ENCODE measurements around the gene EVC2. TPM values are rescaled to one million over a fixed set of nuclear protein-coding genes. Genes with fewer than 3 reads are reported as not detected.

EVC2 gene
- total RNA-seq, 1 experiment from 2014 or later, result not detected

DNA sequence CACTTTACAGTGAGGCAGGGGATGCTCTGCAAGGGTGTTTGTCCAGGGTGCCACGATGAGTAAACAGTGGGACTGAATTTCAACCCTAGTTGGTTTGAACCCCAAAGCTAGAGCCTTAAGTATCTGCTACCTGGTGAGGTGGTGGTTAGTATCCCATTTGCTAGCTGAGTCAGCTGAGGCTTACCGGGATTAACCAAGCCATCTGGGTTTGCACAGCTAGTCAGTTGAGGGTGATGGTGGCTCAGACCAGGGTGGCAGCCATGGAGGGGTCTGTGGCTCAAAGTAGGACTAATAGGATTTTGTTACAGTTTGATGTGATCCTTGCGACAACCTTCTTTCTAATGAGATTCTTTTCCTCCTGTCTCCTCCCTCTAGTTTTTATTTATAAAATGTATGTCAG lies 4.6 kb upstream of the EVC2 start:
- CTCF ChIA-PET, result interaction anchor here (0.7 kb wide), 1 partner anchor 70 kb away, joined by 11 read pairs; no protein-coding TSS in a partner anchor
- 0 out of 2 replicates have a peak, but pooled peaks cover 5% of the 10 kb centered on the region for H3K9me3 ChIP-seq (ENCODE audit: control insufficient read depth, insufficient read depth, low read depth, low read length)
- peaks cover 9% of the 10 kb centered on the region for H3K4me1 ChIP-seq (ENCODE audit: control insufficient read depth, insufficient read depth, low read length)
- DNase-seq (ENCODE audit: low read depth, low spot score) (no peak), ATAC-seq (no peak)
- in situ Hi-C loops (cut with HindIII; ENCODE audit: low pct_unique_long_range_greater_than_20kb, low sequenced_read_pairs) (no loop called here), intact Hi-C loops (cut with micrococcal nuclease; ENCODE audit: unreplicated experiment) (no loop called here)
- no peaks in the 10 kb centered on the region for H3K36me3 ChIP-seq (ENCODE audit: control insufficient read depth, insufficient read depth, low read length)
- TF ChIP-seq, protein P1, sequence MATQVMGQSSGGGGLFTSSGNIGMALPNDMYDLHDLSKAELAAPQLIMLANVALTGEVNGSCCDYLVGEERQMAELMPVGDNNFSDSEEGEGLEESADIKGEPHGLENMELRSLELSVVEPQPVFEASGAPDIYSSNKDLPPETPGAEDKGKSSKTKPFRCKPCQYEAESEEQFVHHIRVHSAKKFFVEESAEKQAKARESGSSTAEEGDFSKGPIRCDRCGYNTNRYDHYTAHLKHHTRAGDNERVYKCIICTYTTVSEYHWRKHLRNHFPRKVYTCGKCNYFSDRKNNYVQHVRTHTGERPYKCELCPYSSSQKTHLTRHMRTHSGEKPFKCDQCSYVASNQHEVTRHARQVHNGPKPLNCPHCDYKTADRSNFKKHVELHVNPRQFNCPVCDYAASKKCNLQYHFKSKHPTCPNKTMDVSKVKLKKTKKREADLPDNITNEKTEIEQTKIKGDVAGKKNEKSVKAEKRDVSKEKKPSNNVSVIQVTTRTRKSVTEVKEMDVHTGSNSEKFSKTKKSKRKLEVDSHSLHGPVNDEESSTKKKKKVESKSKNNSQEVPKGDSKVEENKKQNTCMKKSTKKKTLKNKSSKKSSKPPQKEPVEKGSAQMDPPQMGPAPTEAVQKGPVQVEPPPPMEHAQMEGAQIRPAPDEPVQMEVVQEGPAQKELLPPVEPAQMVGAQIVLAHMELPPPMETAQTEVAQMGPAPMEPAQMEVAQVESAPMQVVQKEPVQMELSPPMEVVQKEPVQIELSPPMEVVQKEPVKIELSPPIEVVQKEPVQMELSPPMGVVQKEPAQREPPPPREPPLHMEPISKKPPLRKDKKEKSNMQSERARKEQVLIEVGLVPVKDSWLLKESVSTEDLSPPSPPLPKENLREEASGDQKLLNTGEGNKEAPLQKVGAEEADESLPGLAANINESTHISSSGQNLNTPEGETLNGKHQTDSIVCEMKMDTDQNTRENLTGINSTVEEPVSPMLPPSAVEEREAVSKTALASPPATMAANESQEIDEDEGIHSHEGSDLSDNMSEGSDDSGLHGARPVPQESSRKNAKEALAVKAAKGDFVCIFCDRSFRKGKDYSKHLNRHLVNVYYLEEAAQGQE (IDR thresholded peaks at IDR 0.05; ENCODE audit: insufficient read depth in 1 of 2, low read depth in 2 of 2, low read length in 1 of 2), result no peak
- TF ChIP-seq, protein P2, sequence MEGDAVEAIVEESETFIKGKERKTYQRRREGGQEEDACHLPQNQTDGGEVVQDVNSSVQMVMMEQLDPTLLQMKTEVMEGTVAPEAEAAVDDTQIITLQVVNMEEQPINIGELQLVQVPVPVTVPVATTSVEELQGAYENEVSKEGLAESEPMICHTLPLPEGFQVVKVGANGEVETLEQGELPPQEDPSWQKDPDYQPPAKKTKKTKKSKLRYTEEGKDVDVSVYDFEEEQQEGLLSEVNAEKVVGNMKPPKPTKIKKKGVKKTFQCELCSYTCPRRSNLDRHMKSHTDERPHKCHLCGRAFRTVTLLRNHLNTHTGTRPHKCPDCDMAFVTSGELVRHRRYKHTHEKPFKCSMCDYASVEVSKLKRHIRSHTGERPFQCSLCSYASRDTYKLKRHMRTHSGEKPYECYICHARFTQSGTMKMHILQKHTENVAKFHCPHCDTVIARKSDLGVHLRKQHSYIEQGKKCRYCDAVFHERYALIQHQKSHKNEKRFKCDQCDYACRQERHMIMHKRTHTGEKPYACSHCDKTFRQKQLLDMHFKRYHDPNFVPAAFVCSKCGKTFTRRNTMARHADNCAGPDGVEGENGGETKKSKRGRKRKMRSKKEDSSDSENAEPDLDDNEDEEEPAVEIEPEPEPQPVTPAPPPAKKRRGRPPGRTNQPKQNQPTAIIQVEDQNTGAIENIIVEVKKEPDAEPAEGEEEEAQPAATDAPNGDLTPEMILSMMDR (IDR thresholded peaks at IDR 0.05), result no peak
- no peak for TF ChIP-seq SIN3A (IDR thresholded peaks at IDR 0.05; ENCODE audit: borderline replicate concordance, insufficient read depth, low read depth, low read length)
- no peak for TF ChIP-seq TCF7L2 (IDR thresholded peaks at IDR 0.05; ENCODE audit: low read depth, low read length)
- no peak for TF ChIP-seq POLR2AphosphoS5 (IDR thresholded peaks at IDR 0.05; ENCODE audit: low read depth, low read length)
- H3K27ac ChIP-seq (ENCODE audit: low read length), result no peak overlapping the region
- BruUV-seq (replicated peaks), result TSS peak; percentile 73
- H3K27me3 ChIP-seq (ENCODE audit: control insufficient read depth, insufficient read depth, low read length), result no peaks in the 10 kb centered on the region
- POLR2A ChIA-PET, result no interaction called here
- H3K4me3 ChIP-seq (ENCODE audit: low read depth in 2 of 2, low read length in 2 of 2), result no peak overlapping the region

DNA sequence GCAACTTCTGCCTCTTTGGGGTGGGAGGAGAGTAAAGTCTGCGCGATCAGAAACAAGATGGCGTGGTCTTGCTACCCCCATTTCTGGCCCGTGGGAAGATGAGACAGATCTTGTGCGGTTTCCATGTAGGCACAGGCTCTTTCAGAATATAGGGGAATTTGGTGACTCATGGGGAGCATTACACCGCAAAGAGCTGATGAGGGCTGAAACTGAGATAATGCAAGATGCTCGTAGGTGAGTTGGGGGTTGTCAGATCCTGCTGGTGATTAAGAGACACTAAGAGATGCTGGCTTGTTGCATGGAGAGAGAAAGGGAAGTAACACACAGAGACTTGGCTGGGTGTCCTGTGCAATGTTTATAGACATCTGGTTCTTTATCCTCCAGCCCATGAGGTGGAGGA lies 4.2 kb upstream of the EVC2 start:
- TF ChIP-seq, protein P1 (IDR thresholded peaks at IDR 0.05; ENCODE audit: insufficient read depth in 1 of 2, low read depth in 2 of 2, low read length in 1 of 2), result no peak
- no peak for TF ChIP-seq TCF7L2 (IDR thresholded peaks at IDR 0.05; ENCODE audit: low read depth, low read length)
- TF ChIP-seq SIN3A (IDR thresholded peaks at IDR 0.05; ENCODE audit: borderline replicate concordance, insufficient read depth, low read depth, low read length), result no peak
- TF ChIP-seq, protein P2 (IDR thresholded peaks at IDR 0.05), result no peak
- no peak for TF ChIP-seq POLR2AphosphoS5 (IDR thresholded peaks at IDR 0.05; ENCODE audit: low read depth, low read length)
- ChIA-PET CTCF (no interaction called here), POLR2A (no interaction called here)
- peaks cover 9% of the 10 kb centered on the region for H3K4me1 ChIP-seq (ENCODE audit: control insufficient read depth, insufficient read depth, low read length)
- H3K36me3 ChIP-seq (ENCODE audit: control insufficient read depth, insufficient read depth, low read length), result no peaks in the 10 kb centered on the region
- 0 out of 2 replicates have a peak, but pooled peaks cover 5% of the 10 kb centered on the region for H3K9me3 ChIP-seq (ENCODE audit: control insufficient read depth, insufficient read depth, low read depth, low read length)
- BruUV-seq (replicated peaks), result no TSS peak
- H3K27me3 ChIP-seq (ENCODE audit: control insufficient read depth, insufficient read depth, low read length), result no peaks in the 10 kb centered on the region
- ATAC-seq (no peak), DNase-seq (ENCODE audit: low read depth, low spot score) (no peak)
- H3K4me3 ChIP-seq (ENCODE audit: low read depth in 2 of 2, low read length in 2 of 2), result no peak overlapping the region; a peak in 1 of 4 replicates
- H3K27ac ChIP-seq (ENCODE audit: low read length), result no peak overlapping the region
- intact Hi-C loops (cut with micrococcal nuclease; ENCODE audit: unreplicated experiment), result no loop called here
- in situ Hi-C loops (cut with HindIII; ENCODE audit: low pct_unique_long_range_greater_than_20kb, low sequenced_read_pairs), result no loop called here
